Measurements from ENCODE around the gene HOXC4. TPM values are rescaled to one million over a fixed set of nuclear protein-coding genes. Genes with fewer than 3 reads are reported as not detected.

Gene HOXC4
- polyA plus RNA-seq, 3 donors: not detected

- Mint-ChIP-seq H3K36me3 (peaks cover 5 to 14% of the 10 kb centered on the region in 2 donors), H3K27me3 (ENCODE audit: low read depth in 3 of 3) (peaks cover 93 to 100% (median 95%) of the 10 kb centered on the region in 3 donors), H3K4me1 (peaks cover 6% of the 10 kb centered on the region), H3K9me3 (peaks cover 6 to 39% (median 25%) of the 10 kb centered on the region in 7 donors), H3K4me3 (peak overlapping the region in 1 of 2 donors; percentile 78), H3K27ac (no peak overlapping the region)
- Histone ChIP-seq H3K27me3 (ENCODE audit: control insufficient read depth in 2 of 2, insufficient read depth in 2 of 2, low read length in 2 of 2) (peaks cover 84 to 99% of the 10 kb centered on the region in 2 donors), H3K27ac (ENCODE audit: low read depth in 1 of 2, low read length in 2 of 2) (no peak overlapping the region), H3K4me3 (replicated peaks in 1 of 3; ENCODE audit: low read depth in 2 of 3, low read length in 3 of 3) (no peak overlapping the region), H2AFZ (ENCODE audit: insufficient read depth, low read depth, low read length, poor library complexity, severe bottlenecking) (no peak overlapping the region), H3K9me3 (replicated peaks in 1 of 2; ENCODE audit: control insufficient read depth in 1 of 2, insufficient read depth in 1 of 2, low read length in 2 of 2) (peaks cover 22 to 60% of the 10 kb centered on the region in 2 donors), H4K20me1 (ENCODE audit: insufficient read depth, low read length) (no peaks in the 10 kb centered on the region), H3K4me1 (ENCODE audit: control insufficient read depth in 1 of 2, insufficient read depth in 2 of 2, low read length in 2 of 2) (no peaks in the 10 kb centered on the region), H3K79me2 (ENCODE audit: insufficient read depth, low read length) (no peaks in the 10 kb centered on the region), H3K4me2 (replicated peaks; ENCODE audit: extremely low read depth, low read length, poor library complexity, severe bottlenecking) (no peak overlapping the region), H3K36me3 (replicated peaks in 1 of 2; ENCODE audit: control insufficient read depth in 1 of 2, insufficient read depth in 2 of 2, low read length in 2 of 2) (no peaks in the 10 kb centered on the region), H3K9ac (ENCODE audit: insufficient read depth, low read length, poor library complexity, severe bottlenecking) (no peak overlapping the region)
- no peak for TF ChIP-seq CTCF (IDR thresholded peaks at IDR 0.05)
- intact Hi-C loops (cut with micrococcal nuclease): loop anchor here in 1 of 2 donors (10.0 kb wide), 1 partner anchor 60 kb away; the partner anchor contains the start of genes HOTAIR and HOXC11
- 36% methylated on average over 14 of the region's 22 CpGs for WGBS (ENCODE audit: insufficient coverage)
- no peak for DNase-seq
These were observed 18.8 kb upstream of the HOXC4 start for GRCh38 chr12:54034785-54035310.

GRCh38 chr12:54035568-54036264 lies 17.9 kb upstream of the HOXC4 start:
- peaks cover 95 to 100% (median 96%) of the 10 kb centered on the region in 3 donors for H3K27me3 Mint-ChIP-seq (ENCODE audit: low read depth in 3 of 3)
- no peak overlapping the region for H3K27ac ChIP-seq (ENCODE audit: low read depth in 1 of 2, low read length in 2 of 2)
- H4K20me1 ChIP-seq (ENCODE audit: insufficient read depth, low read length): no peaks in the 10 kb centered on the region
- H3K36me3 ChIP-seq (replicated peaks in 1 of 2; ENCODE audit: control insufficient read depth in 1 of 2, insufficient read depth in 2 of 2, low read length in 2 of 2): no peaks in the 10 kb centered on the region
- 85% methylated on average over 4 of the region's 6 CpGs for WGBS (ENCODE audit: insufficient coverage)
- intact Hi-C loops (cut with micrococcal nuclease): loop anchor here in 1 of 2 donors (10.0 kb wide), 1 partner anchor 61 kb away; the partner anchor contains the start of genes HOTAIR and HOXC11
- H3K9ac ChIP-seq (ENCODE audit: insufficient read depth, low read length, poor library complexity, severe bottlenecking): no peak overlapping the region
- peak overlapping the region in 1 of 2 donors; percentile 61 for H3K4me3 Mint-ChIP-seq
- peaks cover 6 to 47% (median 28%) of the 10 kb centered on the region in 7 donors for H3K9me3 Mint-ChIP-seq
- no peaks in the 10 kb centered on the region for H3K79me2 ChIP-seq (ENCODE audit: insufficient read depth, low read length)
- H3K27ac Mint-ChIP-seq: no peak overlapping the region
- peaks cover 86 to 100% of the 10 kb centered on the region in 2 donors for H3K27me3 ChIP-seq (ENCODE audit: control insufficient read depth in 2 of 2, insufficient read depth in 2 of 2, low read length in 2 of 2)
- TF ChIP-seq CTCF (IDR thresholded peaks at IDR 0.05): no peak
- no peak for DNase-seq
- peaks cover 21 to 68% of the 10 kb centered on the region in 2 donors for H3K9me3 ChIP-seq (replicated peaks in 1 of 2; ENCODE audit: control insufficient read depth in 1 of 2, insufficient read depth in 1 of 2, low read length in 2 of 2)
- H3K4me1 Mint-ChIP-seq: peaks cover 6% of the 10 kb centered on the region
- no peak overlapping the region for H2AFZ ChIP-seq (ENCODE audit: insufficient read depth, low read depth, low read length, poor library complexity, severe bottlenecking)
- H3K4me3 ChIP-seq (replicated peaks in 1 of 3; ENCODE audit: low read depth in 2 of 3, low read length in 3 of 3): no peak overlapping the region
- no peak overlapping the region for H3K4me2 ChIP-seq (replicated peaks; ENCODE audit: extremely low read depth, low read length, poor library complexity, severe bottlenecking)
- H3K36me3 Mint-ChIP-seq: peaks cover 5 to 14% of the 10 kb centered on the region in 2 donors
- H3K4me1 ChIP-seq (ENCODE audit: control insufficient read depth in 1 of 2, insufficient read depth in 2 of 2, low read length in 2 of 2): no peaks in the 10 kb centered on the region

Measured in CD14-positive monocyte (primary cell).